GM21619 (cell line): ENCODE measurements around the gene ASAP3.
A peak's percentile ranks its signal among the peaks of the same experiment; 100 is the strongest.

Experiments
- ATAC-seq: cut with Tn5 transposase; IDR thresholded peaks from one replicate; pipeline ENCODE4 v1.9.1; 2021; ENCODE audit not compliant: unreplicated experiment

The ASAP3 gene

DNA sequence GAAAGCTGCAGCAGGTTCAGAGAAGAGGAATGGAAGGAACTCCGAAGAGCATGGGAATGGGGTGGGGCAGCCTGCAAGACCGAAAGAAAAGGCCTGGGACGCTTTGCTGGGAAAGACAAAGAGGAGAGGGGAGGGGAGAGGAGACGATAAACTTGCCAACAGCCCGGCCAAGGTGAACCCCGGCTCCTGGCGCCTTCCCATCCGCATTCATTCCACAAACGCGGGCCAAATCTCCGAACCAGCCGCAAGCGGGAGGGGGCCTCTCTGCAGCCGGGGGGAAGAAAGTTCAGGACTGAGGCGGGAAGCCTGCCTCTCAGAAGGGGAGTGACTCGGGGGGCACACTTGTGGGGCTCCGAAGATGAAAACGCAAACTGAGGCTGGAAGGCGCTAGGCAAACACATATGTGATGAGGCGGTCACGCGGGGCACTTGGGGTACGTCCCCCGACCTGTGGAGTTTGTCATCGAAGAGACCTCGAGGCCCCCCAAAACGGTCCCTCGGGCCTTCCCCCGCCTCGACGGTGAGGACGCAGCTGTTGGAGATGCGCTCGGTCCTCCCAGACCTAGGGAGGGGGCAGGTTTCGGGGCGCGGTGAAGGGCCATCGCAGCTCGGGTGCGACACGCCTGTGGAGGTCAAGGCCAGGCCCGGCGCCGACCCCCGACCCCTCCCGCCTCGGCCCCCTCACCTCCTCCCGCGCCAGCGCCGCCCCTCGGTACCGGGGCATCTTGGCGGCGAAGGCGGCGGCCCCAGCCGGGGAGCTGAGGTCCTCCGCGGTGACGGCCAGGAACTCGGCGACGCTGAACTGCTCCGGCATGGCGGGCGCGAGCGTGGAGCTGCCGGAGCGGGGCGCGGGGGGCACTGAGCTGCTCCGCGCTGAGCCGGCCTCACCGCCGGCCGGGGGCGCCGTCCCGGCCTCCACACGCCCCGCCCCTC lies at the start of gene ASAP3:
Gene ASAP3 (minus strand): TSS at position 859 of the 932 bp plus-strand sequence. CDS start 46 bp downstream, at position 813.
- no peak for ATAC-seq

DNA sequence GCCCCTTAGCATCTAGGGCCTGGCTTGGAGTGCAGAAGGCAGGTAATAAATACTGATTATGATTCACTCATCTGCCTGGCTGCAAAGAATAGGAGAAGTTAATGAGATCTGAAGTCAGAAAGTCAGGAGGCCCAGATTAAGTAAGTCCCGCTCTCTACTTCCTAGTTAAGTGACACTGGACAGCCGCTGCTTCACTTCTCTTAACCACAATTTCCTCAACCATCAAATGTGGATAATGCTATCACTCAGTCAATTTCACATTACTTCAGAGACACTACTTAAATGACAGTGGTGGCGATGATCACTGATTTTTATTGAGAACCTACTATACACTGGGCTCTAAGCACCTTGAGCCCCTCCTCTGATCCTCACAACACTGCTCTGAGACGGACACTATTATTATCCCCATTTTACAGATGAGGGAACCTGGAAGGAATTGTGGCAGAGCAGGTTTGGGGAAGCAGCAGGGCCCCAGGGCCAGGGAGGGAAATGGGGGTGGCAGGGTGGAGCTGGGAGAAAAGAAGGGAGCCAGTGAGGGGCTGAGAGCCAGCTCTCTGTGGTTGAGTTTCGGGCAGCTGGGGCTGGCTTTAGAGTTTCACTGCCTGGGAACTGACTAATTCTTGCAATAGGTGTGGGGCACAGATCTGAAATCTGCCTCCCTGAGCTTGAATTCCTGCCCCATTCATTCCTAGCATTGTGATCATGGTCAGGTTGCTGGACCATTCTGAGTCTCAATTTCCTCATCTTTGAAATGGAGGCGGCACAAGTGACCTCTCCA lies 49.5 kb upstream of the ASAP3 start:
- ATAC-seq, result no peak

DNA sequence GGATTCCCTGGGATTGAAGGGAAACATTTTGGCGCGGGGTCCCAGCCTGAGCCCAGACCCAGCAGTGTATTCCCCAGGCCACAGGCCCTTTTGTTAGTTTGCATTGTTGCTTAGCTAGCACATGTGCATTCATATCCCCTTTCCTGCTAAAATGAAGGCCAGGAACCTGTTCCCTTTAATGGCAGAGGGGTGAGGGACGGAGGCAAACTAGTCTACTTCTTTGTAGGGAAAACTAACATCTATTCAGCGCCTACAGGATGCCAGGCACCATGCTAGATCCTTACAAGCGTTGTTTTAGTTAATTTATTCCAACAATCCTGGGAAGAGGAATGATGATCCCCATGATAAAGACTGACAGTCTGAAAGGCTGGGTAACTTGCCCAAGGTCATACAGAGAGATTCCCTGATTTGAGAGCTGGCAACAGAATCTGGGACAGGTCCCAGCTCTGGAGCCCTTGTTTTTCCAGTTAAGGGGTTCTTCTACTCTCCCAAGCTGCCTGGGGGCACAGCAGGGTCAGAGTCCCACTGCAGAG lies 47.6 kb upstream of the ASAP3 start:
- no peak for ATAC-seq

DNA sequence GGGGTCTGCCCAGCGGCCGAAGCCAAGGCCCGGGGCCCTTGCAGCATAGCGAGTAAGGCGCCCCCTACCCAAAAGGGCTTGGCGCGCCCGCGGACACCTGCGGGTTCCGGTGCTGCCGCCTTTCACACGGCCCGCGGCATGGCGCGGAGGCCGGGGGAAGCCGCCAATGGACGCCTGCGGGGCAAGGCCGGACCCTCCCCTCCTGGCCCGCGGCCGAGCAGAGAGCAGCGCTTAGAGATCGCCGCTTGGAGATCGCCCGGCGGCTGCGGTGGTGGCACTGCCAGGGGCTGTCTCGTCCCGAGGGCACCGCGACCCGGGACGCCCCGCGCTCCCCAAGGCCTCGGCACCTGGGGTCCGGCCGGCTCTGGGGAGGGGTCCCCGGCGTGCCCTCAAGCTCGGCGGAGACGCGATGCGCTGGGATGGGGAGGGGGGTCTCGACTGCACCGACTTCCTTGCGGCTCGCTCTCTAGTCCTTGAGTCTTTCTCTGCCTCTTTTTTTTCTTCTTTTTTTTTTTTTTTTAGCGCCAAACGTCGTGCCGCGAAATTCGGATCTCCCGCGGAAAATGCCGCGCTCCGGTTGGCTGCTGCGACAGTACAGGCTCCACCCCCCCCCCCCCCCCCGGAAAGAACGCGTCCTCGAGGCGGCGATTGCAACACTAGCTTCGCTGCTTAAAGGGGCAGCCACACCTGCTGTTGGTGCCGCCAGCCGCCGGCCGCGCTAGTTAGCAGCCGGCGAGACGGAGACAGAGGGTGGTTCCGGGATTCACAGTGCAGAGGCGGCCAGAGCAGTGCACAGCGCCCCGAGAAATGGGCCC lies 47.0 kb upstream of the ASAP3 start, which contains the start of gene E2F2:
Gene E2F2 (minus strand): TSS at position 487 of the 815 bp plus-strand sequence. CDS start 440 bp downstream, at position 47.
- peak; percentile 48 for ATAC-seq

DNA sequence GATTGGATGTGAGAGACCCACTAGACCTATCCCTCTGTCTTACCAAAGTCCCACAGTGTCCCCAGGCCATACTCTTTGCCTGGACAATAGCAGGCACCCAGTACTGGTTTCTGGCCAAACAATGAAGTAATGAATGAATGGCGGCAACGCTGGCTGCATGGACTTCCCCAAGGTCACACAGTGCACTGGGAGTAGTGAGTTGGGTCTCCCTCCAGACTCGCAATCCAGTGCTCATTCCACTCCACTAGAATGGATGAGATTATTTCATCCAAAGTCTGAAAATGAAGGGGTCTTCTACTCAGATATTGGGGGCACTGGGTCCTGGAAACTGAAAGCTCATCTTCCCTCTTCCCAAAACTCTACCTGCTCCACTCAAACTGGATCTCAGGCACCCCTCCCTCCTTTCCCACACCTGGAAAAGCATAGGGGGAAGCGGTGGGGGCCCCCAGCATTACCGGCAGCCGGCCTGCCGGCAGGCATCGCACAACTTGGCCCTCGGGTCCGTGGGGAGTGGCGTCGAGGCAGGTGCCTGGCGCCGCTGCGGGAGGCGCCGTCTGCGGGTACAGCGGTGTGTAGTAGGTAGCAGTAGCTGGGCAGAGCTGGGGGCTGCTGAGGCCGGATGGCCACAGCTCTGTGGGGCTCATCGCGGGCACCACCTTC lies 46.2 kb upstream of the ASAP3 start:
- ATAC-seq, result no peak

DNA sequence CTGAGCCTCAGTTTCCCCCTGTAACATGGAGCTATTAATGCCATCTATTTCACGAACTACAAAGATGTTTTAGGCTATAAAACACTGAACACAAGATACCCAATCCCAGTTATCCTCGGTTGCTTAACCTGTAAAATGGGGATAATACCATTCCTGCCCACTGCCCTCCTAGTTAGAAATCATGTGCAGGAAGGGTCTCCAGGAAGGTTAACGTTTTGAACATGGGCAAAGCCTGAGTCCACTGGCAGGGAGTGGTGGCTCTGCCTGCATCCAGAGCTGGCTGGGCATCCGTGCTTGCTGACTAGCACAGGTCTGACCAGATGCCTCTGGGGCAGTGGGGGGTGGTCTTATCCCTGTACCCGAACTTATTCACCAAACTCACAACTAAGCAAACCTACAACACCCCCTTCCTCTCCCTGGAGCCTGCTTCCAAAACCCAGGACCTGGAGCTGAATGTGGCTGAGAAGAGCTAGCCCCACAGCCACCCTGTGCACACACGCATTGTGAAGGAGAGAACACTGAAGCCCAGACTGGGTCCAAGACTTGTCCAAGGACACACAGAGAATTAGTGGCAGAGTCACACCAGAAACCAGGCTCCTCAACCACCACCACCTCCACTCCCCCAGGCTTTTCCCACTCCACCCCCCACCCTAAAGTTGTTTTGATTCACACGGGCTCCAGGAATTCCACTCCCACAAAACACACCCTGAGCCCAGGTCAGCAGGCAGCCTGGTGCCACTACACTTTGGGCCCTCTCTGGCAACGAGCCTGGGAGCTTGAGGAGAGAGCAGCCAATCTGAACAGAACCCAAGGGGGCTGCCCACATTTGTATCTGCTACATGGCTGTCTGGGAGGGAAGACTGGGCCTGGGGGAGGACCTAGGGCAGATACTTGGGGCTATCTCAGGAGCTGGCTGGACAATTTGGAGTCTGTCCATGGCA lies 45.4 kb upstream of the ASAP3 start:
- no peak for ATAC-seq

DNA sequence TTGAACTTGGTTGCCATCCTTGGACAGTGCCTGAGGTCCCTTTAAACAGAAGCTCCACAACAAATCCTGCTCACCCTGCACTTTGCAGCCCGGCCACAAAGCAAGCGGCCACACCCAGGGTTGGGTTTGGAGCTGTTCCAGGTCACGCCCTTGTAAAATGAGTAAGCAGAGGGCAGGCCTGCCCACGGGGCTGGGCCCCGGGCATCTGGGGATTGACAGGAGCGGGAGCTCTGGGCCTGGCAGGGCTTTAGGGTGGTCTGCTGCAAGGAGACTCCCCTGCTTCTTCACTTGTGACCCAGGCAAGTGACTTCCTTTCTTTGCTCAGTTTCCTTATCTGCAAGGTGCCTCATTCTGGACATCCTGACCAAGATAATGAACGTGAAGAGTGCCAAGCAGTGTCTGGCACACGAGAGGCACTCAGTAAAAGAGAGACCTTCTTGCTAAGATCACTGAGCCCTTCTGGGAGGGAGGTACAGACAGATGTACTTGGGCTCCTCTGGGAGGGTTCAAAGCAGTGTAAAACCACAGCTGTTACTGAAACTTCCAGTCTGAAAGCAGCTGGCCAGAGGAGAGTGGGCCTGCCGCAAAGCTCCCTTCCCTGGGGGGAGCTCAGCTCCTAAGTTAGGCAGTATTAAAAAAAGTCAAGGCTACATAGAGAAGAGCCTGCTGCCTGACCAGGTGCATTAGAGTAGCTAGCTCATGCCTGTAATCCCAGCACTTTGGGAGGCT lies 44.4 kb upstream of the ASAP3 start:
- peak; percentile 42 for ATAC-seq

DNA sequence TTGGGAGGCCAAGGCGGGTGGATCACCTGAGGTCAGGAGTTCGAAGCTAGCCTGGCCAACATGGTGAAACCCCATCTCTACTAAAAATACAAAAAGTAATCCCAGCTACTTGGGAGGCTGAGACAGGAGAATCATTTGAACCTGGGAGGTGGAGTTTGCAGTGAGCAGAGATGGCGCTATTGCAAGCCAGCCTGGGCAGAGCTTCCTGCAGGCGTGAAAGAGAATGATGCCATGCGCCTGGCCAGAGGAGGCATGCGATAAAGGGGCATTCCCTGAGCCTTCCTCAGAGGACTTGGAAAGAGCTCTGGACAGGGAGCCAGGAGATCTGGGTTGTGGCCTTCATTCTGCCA lies 43.9 kb upstream of the ASAP3 start:
- no peak for ATAC-seq

DNA sequence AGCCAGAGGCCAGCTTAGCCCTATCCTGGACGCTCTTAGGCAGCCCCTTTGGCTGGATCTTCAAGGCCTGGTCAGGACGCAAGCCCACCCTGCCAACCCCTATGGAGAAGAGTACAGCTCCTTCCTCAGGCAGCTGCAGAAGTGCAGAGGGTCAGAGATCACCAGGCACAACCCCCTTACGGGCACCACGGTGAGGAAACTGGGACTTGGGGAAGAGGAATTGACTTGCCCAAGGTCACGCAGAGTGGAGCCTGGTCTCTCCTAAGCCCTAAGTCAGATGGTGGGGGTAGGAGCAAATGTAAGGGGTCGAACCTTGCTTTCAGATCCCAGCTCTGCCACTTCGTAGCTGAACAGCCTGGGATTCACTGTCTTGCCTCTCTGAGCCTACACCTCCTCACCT lies 43.4 kb upstream of the ASAP3 start:
- no peak for ATAC-seq

DNA sequence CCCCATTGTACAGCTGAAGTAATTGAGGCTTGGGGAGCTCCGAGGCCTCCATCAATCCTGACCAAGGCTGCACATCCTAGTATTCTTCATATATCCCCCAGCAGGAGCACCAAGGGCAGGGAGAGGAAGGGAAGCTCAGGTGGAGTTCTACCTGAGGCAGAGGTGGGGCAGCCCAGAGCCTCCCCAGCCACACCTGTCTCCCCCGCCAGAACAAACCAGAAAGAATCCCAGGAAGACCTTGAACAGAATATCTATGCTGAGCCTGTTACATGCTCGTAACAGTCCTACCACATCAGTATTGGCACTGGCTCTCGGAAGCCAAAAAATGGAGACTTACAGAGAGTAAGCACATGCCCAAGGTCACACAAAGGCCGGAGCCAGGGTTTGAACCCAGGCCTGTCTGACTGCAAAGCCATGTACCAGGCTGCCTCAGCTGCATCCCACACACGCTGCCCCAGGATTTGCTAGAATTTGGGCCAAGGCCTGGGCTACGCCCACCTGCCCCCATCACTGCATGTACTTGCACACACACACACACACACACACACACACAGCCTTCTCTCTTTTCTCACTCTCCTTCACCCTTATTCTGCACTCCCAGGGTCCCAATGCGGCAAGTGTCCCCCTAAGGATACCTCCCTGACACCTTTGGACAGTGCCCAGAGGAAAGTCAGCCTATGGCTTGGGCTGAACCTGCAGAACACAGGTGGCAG lies 42.5 kb upstream of the ASAP3 start:
- no peak for ATAC-seq

DNA sequence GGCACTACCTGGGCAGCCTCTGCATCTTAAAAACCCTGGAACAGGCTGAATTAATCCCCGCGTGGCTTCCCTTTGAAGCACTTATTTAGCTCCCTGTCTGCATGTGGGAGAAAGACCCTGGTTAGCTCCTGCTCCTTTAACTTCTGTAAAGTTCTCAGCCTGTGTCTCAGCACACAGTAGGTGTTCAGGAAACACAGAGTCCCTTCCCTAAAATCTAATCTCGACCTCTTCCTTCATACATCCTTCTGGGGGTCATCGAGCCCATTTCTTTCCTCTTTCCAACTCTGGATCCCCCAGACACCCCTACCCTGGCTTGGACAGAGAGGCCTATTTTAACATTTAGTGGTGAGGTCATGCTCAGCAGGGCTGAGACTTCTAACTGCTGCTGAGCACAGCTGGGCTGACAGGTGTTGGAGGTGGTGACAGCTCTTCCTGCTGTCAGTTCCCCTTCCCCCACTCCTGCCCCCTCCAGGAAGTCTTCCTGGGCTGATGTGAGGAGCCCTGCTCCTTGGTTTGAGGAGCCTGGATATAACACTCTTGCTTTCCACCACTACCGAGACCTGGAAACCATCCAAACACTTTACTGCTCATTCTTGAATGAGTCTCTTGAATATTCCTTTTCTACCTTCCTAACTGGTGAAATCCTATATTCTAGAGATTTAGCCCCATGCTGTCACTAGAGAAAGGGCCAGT lies 41.7 kb upstream of the ASAP3 start:
- ATAC-seq, result no peak

DNA sequence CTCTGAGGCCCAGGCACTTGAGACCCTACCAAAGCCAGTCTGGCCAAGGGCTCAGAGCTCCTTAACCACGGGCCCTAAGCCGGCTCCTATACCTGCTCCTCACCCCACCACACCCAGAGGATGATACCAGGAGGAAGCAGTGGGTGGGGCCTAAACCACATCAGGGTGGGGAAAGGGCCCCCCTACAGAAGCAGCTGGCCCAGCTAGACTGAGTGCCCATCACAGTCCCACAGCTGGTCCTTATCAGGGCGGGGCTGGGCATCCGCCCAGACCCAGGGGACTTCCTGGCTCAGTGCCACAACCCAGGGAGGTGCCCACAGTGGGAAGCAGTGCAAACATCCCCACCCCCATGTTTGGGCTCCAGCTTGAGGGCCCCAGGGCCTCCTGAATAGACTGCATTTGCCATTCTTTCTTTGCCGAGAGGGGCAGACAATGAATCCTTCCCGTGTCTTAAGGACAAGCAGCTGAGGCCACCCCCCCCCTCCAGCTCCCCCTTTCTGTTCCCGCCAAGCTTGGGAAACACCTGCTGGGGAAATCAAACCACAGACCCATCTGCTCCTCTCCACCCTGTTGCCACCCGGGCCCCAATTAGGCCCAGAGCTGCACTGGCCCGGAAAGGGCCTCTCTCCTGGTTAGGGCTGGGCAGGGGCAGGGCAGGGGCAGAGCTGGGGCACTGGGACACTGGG lies 40.9 kb upstream of the ASAP3 start:
- no peak for ATAC-seq

DNA sequence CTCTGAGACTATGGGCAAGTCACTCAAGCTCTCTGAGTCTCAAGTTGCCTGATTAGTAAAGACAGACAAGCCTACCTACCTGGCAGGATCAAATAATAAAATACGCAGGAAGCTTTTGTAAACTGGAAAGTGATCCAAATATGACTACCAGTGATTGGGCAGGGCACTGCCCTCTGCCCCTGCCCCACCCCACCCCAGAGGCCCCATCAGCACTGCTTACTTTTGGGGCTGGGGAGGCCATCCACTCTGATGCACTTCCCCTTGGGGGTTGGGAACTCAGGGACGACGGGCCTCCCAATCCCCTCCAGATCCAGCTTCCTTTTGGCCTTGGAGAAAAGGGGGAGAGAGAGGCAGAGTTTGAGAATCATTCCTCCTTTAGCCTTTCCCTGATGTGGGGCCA lies 40.2 kb upstream of the ASAP3 start:
- ATAC-seq, result no peak

DNA sequence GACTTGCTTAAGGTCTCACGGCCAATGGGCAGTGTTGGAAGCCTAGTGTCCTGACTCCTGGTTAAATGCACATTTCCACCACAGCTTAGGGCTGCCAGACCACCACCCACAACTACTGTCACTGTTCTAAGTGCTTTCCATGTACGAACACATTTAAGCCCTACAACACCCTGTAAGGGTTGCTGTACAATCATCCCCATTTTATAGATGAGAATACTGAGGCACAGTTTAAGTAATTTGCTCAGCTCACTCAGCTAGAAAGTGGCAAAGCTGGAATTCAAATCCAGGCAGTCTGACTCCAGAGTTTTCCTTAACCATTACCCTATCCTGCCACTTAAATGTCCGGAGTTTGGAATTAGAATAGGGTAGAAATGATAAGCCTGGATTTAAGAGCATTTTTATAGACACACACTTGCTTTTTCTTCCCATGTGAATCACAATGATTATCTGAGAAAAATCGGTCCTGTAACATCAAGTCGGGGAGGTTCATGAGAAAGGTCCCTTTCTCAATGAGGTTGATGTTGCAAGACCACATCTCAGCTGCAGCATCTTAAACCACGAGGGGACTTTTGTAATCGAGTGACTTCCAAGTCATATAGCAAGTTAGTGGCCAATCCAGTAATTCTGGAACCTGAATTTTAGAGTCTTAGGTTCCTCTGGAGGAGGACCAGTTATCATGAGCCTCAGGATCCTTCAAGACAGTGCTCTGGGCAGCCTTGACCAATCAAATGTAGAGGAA lies 38.4 kb upstream of the ASAP3 start:
- no peak for ATAC-seq

DNA sequence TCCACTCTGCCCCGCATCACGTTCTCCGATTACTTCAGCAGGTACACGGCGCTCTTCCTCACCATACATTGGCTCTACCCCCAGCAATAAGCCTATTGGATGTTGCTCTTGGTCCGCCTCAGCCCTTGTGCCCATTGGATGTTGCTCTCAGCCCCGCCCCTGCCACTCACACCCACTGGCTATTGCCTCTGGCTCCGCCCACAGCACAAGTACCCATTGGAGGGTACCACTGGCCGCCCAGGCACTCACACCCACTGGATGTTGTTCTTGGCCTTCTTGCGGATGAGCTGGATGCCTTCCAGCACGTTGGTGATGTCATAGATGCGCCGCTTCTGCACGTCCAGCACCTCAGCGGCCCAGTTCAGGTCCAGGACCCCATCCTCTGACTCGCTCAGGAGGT lies 37.6 kb upstream of the ASAP3 start:
- ATAC-seq, result no peak

DNA sequence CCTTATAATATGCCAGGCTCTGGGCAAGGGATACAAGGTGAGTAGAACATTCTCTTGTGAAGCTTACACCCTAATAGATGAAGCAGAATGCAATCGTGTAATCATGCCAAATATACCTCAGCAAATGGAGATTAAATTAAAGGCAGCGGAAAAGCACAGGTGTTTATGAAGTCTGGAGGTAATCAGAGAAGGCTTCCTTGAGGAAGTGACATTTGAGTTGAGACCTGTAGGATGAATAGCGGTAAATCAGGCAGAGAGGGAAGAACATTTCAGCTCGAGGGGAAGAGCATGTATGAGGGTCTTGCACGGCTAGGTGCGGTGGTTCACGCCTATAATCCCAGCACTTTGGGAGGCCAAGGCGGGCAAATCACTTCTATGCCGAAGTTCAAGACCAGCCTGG lies 33.6 kb upstream of the ASAP3 start:
- no peak for ATAC-seq
